Omental fat pad (tissue), 4 donors: Measurements from ENCODE around the gene C4BPA. TPM values are rescaled to one million over a fixed set of nuclear protein-coding genes. Genes with fewer than 3 reads are reported as not detected.

Experiments
- ATAC-seq: fragments of 150-250 bp; one replicate; pipeline ENCODE4 v1.9.1; 2016; ENCODE audit warnings: mild to moderate bottlenecking, moderate library complexity; ENCODE audit not compliant: low FRiP score
- DNase-seq: peaks from one replicate; pipeline ENCODE4 v3.0.0-alpha.2; 2019; ENCODE audit warnings: low spot score
- CTCF ChIP-seq, 3 donors: fragments of 450-650 bp; IDR thresholded peaks; one replicate each; pipeline ENCODE4 v1.5.1; 2016 to 2017; ENCODE audit warnings: antibody characterized with exemption in 3 of 3, mild to moderate bottlenecking in 3 of 3, moderate library complexity in 2 of 3
- total RNA-seq, 4 donors: library from RNA; depleted of rRNA; stranded (reverse); fragments of >200 nt; gene quantifications; one replicate each; pipeline ENCODE4 v1.1.0, GENCODE V29; 2016

The C4BPA gene
- total RNA-seq, 4 donors from 2014 or later = 3.3 TPM; not detected in 3

DNA sequence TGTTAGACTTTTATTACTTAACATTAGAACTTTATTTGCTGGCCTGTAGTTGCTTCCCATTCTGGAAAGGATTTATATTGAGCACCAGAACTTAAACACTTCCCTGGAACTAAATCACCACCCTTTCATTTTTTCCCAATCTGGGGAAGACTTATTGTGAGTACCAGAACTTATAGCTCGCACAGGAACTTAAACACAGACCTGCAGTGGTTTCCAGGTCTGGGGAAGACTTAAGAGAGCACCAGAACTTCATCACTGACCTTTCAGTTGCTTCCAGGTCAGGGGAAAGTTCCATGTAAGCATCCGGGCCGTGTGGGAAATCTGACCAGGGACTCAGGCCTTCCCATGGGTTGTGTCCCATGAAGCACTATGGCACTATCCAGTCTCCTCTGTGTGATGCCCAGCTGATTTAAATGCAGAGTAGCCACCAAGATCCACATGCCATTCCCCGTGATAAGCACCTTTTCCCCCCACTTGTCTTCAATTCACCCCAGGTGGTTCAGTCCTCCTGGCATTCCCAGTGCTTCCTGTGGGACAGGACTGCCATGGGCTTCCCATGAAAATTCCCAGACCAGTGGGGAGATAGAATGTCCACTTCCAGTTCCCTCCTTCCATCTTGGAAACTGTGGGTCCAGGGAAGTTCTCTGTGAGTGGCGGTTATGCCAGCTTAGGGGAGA lies 48.9 kb downstream of the C4BPA start:
- TF ChIP-seq CTCF (IDR thresholded peaks at IDR 0.05) = no peak
- no peak for DNase-seq
- no peak for ATAC-seq

DNA sequence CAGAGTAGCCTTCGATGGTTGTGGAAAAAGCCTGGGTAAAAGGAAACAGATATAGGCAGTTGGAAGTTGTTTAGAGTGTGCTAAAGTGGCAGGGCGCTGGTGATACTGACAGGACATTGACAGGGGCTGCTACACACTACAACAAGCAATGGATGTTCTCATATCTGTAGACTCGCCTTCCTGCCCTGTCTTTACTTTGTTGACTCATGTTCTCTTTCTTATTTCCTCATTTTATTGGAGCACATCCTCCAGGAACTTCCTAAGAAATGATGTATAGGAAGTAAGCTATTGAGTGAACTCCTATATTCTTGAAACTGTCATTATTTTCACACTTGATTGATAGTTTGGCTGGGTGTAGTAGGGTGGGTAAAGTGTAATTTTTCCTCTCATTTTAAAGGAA lies 51.0 kb downstream of the C4BPA start:
- DNase-seq (no peak), ATAC-seq (no peak)
- TF ChIP-seq CTCF (IDR thresholded peaks at IDR 0.05) = no peak

- DNase-seq (no peak), ATAC-seq (no peak)
- TF ChIP-seq CTCF (IDR thresholded peaks at IDR 0.05) = no peak
Measured at GRCh38 chr1:207156095-207156494, 52.1 kb downstream of the C4BPA start.

DNA sequence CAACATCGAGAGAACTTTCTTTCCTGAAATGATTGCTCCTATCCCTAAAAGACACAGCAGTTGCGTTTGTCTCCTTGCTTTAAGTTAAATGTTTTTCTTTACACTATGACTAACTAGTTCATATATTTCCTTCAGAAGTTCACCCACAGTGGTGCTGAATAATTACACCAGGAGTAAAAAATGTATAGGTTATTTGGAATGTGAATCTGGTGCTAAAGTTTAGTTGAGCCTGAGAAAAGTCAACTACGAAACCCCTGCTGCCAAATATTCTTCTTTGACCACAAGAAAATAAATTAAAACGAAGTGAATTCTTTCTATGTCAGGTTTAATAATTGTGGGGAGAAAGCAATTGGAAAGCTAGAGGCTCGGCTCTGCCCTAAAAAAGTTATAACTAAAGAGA lies 52.8 kb downstream of the C4BPA start:
- no peak for DNase-seq
- ATAC-seq = no peak
- TF ChIP-seq CTCF (IDR thresholded peaks at IDR 0.05) = no peak

DNA sequence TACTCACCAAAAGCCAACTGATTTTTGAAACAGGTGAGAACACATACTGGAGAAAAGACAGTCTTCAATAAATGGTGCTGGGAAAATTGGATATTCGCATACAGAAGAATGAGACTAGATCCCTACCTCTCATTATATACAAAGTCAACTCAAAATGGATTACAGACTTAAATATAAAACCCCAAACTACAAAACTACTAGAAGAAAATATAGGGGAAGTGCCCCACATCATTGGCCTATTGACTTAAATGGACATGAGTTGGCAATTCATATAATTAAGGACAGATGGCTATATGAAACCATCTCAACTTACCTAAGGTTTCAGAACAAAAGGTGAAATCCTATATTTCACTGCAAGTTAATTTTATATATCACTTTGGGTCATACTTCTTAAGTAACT lies 60.1 kb downstream of the C4BPA start:
- DNase-seq (no peak), ATAC-seq (no peak)
- TF ChIP-seq CTCF (IDR thresholded peaks at IDR 0.05) = no peak

GRCh38 chr1:207172321-207172720 lies 68.3 kb downstream of the C4BPA start:
- TF ChIP-seq CTCF (IDR thresholded peaks at IDR 0.05) = no peak
- DNase-seq = no peak
- no peak for ATAC-seq

DNA sequence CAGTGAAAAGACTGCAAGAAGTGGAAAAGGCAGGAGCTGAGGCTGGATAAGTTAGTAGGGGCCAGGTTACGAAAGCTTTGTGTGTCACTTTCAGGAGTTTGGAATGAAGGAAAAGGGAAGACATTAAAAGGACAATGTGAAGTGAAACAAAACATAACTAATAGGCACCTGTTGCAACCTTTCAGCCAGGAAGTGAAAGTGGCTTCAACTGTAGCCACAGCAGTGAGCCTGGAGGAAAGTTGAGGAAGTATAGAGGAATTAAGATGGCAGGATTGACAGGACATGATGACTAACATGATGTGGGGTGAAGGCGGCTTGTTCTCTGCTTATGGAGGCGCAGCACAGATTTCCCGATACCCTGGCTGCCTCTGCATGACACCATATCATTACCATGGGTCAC lies 68.9 kb downstream of the C4BPA start:
- ATAC-seq (no peak), DNase-seq (no peak)
- no peak for TF ChIP-seq CTCF (IDR thresholded peaks at IDR 0.05)
